Mesenchymal stem cell (in vitro differentiated cells and primary cell): Measurements from ENCODE around the gene RDH16.
"Not testable (repeated sequence)": the region's sequence is repeated elsewhere in the genome, so short reads cannot be mapped to it uniquely, and the experiment has no call there.

Source experiments
- DNase-seq: peaks from one replicate; pipeline ENCODE4 v3.0.0-alpha.2; 2013
- H2AFZ ChIP-seq: one replicate; pipeline ENCODE4 v1.6.1; 2013; ENCODE audit warnings: low read depth, mild to moderate bottlenecking, control low read depth, inconsistent platforms, low read length, moderate library complexity
- H2AK5ac ChIP-seq: 2 replicates; pipeline ENCODE4 v1.6.1; 2013; ENCODE audit warnings: low read length, moderate library complexity, mild to moderate bottlenecking, inconsistent platforms; ENCODE audit not compliant: severe bottlenecking
- H2BK120ac ChIP-seq: one replicate; pipeline ENCODE4 v1.6.1; 2013; ENCODE audit warnings: low read depth, mild to moderate bottlenecking, inconsistent platforms, low read length, moderate library complexity
- H2BK12ac ChIP-seq, 2 experiments: one replicate each; pipeline ENCODE4 v1.6.1; 2013; ENCODE audit warnings: inconsistent platforms in 2 of 2, low read length in 2 of 2, mild to moderate bottlenecking in 2 of 2, moderate library complexity in 2 of 2, control low read depth in 1 of 2
- H2BK15ac ChIP-seq: one replicate; pipeline ENCODE4 v1.6.1; 2013; ENCODE audit warnings: mild to moderate bottlenecking, low read depth, inconsistent platforms; ENCODE audit not compliant: poor library complexity, severe bottlenecking
- H2BK5ac ChIP-seq: 2 replicates; pipeline ENCODE4 v1.6.1; 2013; ENCODE audit warnings: low read depth, mild to moderate bottlenecking, low read length, control low read depth, inconsistent platforms; ENCODE audit not compliant: poor library complexity, severe bottlenecking
- H3K14ac ChIP-seq, 2 experiments: one replicate each; pipeline ENCODE4 v1.6.1; 2013; ENCODE audit warnings: inconsistent platforms in 2 of 2, low read length in 2 of 2, control low read depth in 1 of 2, mild to moderate bottlenecking in 1 of 2, moderate library complexity in 1 of 2
- H3K18ac ChIP-seq, 2 experiments: one replicate each; pipeline ENCODE4 v1.6.1; 2013; ENCODE audit warnings: inconsistent platforms in 2 of 2, low read length in 2 of 2, control low read depth in 1 of 2, low read depth in 1 of 2, mild to moderate bottlenecking in 1 of 2
- H3K23ac ChIP-seq, 2 experiments: one replicate each; pipeline ENCODE4 v1.6.1; 2013; ENCODE audit warnings: inconsistent platforms in 2 of 2, low read length in 2 of 2, mild to moderate bottlenecking in 2 of 2, moderate library complexity in 2 of 2, control low read depth in 1 of 2
- H3K27ac ChIP-seq: 2 replicates; pipeline ENCODE4 v1.5.1; 2013; ENCODE audit warnings: mild to moderate bottlenecking, moderate library complexity, low read length, control low read depth, inconsistent platforms; ENCODE audit not compliant: poor library complexity, severe bottlenecking
- H3K27me3 ChIP-seq, 2 experiments: 2 replicates each; pipeline versions ENCODE4 v1.6.1 to v1.7.0; 2013; ENCODE audit warnings: low read length in 2 of 2, mild to moderate bottlenecking in 2 of 2, moderate library complexity in 2 of 2, control low read depth in 1 of 2, inconsistent platforms in 1 of 2; ENCODE audit not compliant: control insufficient read depth in 1 of 2, insufficient read depth in 1 of 2
- H3K36me3 ChIP-seq, 2 experiments: 2 replicates each; pipeline versions ENCODE4 v1.6.1 to v1.7.0; 2013; ENCODE audit warnings: low read length in 2 of 2, control low read depth in 1 of 2, inconsistent platforms in 1 of 2, low read depth in 1 of 2, mild to moderate bottlenecking in 1 of 2; ENCODE audit not compliant: insufficient read depth in 2 of 2, control insufficient read depth in 1 of 2
- H3K4ac ChIP-seq, 2 experiments: one replicate each; pipeline ENCODE4 v1.6.1; 2013; ENCODE audit warnings: inconsistent platforms in 2 of 2, low read length in 2 of 2, mild to moderate bottlenecking in 2 of 2, moderate library complexity in 2 of 2, control low read depth in 1 of 2, low read depth in 1 of 2
- H3K4me1 ChIP-seq: 2 replicates; pipeline ENCODE4 v1.6.1; 2013; ENCODE audit warnings: low read depth, low read length, control low read depth; ENCODE audit not compliant: control insufficient read depth, insufficient read depth
- H3K4me2 ChIP-seq: 2 replicates; pipeline ENCODE4 v1.6.1; 2013; ENCODE audit warnings: low read length, mild to moderate bottlenecking, inconsistent platforms; ENCODE audit not compliant: poor library complexity, severe bottlenecking
- H3K4me3 ChIP-seq, 2 experiments: 2 replicates each; pipeline versions ENCODE4 v1.5.1 to v1.7.0; 2013; ENCODE audit warnings: low read length in 2 of 2, mild to moderate bottlenecking in 2 of 2, control low read depth in 1 of 2, low read depth in 1 of 2; ENCODE audit not compliant: insufficient read depth in 1 of 2
- H3K79me1 ChIP-seq: replicated peaks from 2 replicates; pipeline ENCODE4 v1.6.1; 2013; ENCODE audit warnings: mild to moderate bottlenecking, control low read depth, low read length, inconsistent platforms; ENCODE audit not compliant: poor library complexity, severe bottlenecking
- H3K9ac ChIP-seq: 2 replicates; pipeline ENCODE4 v1.7.0; 2013; ENCODE audit warnings: mild to moderate bottlenecking, low read length, moderate library complexity
- H3K9me3 ChIP-seq: 2 replicates; pipeline ENCODE4 v1.7.0; 2013; ENCODE audit warnings: mild to moderate bottlenecking, low read length; ENCODE audit not compliant: control insufficient read depth
- H4K8ac ChIP-seq: one replicate; pipeline ENCODE4 v1.6.1; 2013; ENCODE audit warnings: inconsistent platforms, mild to moderate bottlenecking, low read length, moderate library complexity
- H4K91ac ChIP-seq: one replicate; pipeline ENCODE4 v1.6.1; 2013; ENCODE audit warnings: mild to moderate bottlenecking, low read length, inconsistent platforms
- WGBS: methylation state at CpG from one replicate; pipeline ENCODE4 v1.1.7; 2013; ENCODE audit warnings: mixed read lengths; 5-methylcytosine and 5-hydroxymethylcytosine counted together

Gene RDH16

GRCh38 chr12:56962247-56962646 lies 4.8 kb upstream of the RDH16 start:
- not testable (repeated sequence) for H3K27ac ChIP-seq, H3K4me1 ChIP-seq, H3K18ac ChIP-seq, H3K4me3 ChIP-seq, H3K14ac ChIP-seq, H3K36me3 ChIP-seq, H2BK5ac ChIP-seq, H2AK5ac ChIP-seq, H3K4ac ChIP-seq, H3K9ac ChIP-seq, H4K91ac ChIP-seq, H2BK15ac ChIP-seq, H2BK12ac ChIP-seq, H3K4me2 ChIP-seq, DNase-seq, H2AFZ ChIP-seq, H3K79me1 ChIP-seq, H2BK120ac ChIP-seq, H4K8ac ChIP-seq, H3K23ac ChIP-seq
- 80% methylated on average over 4 of the region's 4 CpGs for WGBS
- Histone ChIP-seq H3K27me3 (peaks cover 16 to 17% of the 10 kb centered on the region in 2 experiments), H3K9me3 (peaks cover 13% of the 10 kb centered on the region)

- Histone ChIP-seq H3K4me3 (no peak overlapping the region), H4K8ac (no peak overlapping the region), H3K4me1 (no peaks in the 10 kb centered on the region), H2BK5ac (no peak overlapping the region), H2BK12ac (no peak overlapping the region), H2BK120ac (no peak overlapping the region), H2AFZ (no peak overlapping the region), H3K4me2 (no peak overlapping the region), H3K36me3 (no peaks in the 10 kb centered on the region), H3K14ac (no peak overlapping the region), H4K91ac (no peak overlapping the region), H3K4ac (no peak overlapping the region), H3K27ac (no peak overlapping the region), H3K27me3 (peaks cover 34 to 49% of the 10 kb centered on the region in 2 experiments), H3K23ac (no peak overlapping the region), H2AK5ac (no peak overlapping the region), H3K79me1 (no peaks in the 10 kb centered on the region), H3K18ac (no peak overlapping the region), H2BK15ac (no peak overlapping the region), H3K9ac (no peak overlapping the region), H3K9me3 (peaks cover 13% of the 10 kb centered on the region)
- no peak for DNase-seq
- 77% methylated on average over 2 of the region's 2 CpGs for WGBS
Observed at GRCh38 chr12:56958422-56958821, 1.0 kb upstream of the RDH16 start.

GRCh38 chr12:56955631-56956256 lies 1.7 kb downstream of the RDH16 start:
- WGBS, result 93% methylated on average over 1 of the region's 2 CpGs

GRCh38 chr12:56954958-56955355 lies 2.5 kb downstream of the RDH16 start:
- H2BK15ac ChIP-seq, result no peak overlapping the region
- no peak overlapping the region for H3K18ac ChIP-seq
- no peak overlapping the region for H2BK5ac ChIP-seq
- H3K36me3 ChIP-seq, result no peaks in the 10 kb centered on the region
- no peak overlapping the region for H2AFZ ChIP-seq
- H4K91ac ChIP-seq, result no peak overlapping the region
- H3K4me1 ChIP-seq, result no peaks in the 10 kb centered on the region
- peaks cover 55 to 71% of the 10 kb centered on the region in 2 experiments for H3K27me3 ChIP-seq
- H3K4me2 ChIP-seq, result no peak overlapping the region
- 68% methylated on average over 6 of the region's 6 CpGs for WGBS
- no peak overlapping the region for H2BK120ac ChIP-seq
- no peak overlapping the region for H2BK12ac ChIP-seq
- no peak overlapping the region for H2AK5ac ChIP-seq
- H3K9ac ChIP-seq, result no peak overlapping the region
- H3K4ac ChIP-seq, result no peak overlapping the region
- no peak overlapping the region for H3K14ac ChIP-seq
- peaks cover 13% of the 10 kb centered on the region for H3K9me3 ChIP-seq
- no peak overlapping the region for H4K8ac ChIP-seq
- H3K23ac ChIP-seq, result no peak overlapping the region
- H3K27ac ChIP-seq, result no peak overlapping the region
- no peaks in the 10 kb centered on the region for H3K79me1 ChIP-seq
- DNase-seq, result no peak
- H3K4me3 ChIP-seq, result no peak overlapping the region

More at GRCh38 chr12:56955631-56956256, 1.7 kb downstream of the RDH16 start:
- H3K4me1 ChIP-seq, result no peaks in the 10 kb centered on the region
- no peak overlapping the region for H2BK120ac ChIP-seq
- H2AK5ac ChIP-seq, result no peak overlapping the region
- no peak overlapping the region for H3K23ac ChIP-seq
- H2AFZ ChIP-seq, result no peak overlapping the region
- no peak overlapping the region for H3K9ac ChIP-seq
- no peak overlapping the region for H4K91ac ChIP-seq
- H3K36me3 ChIP-seq, result no peaks in the 10 kb centered on the region
- no peak overlapping the region for H3K14ac ChIP-seq
- no peak overlapping the region for H2BK15ac ChIP-seq
- no peak overlapping the region for H3K18ac ChIP-seq
- H3K4me2 ChIP-seq, result no peak overlapping the region
- H2BK12ac ChIP-seq, result no peak overlapping the region
- no peak overlapping the region for H2BK5ac ChIP-seq
- H3K27me3 ChIP-seq, result peaks cover 55 to 71% of the 10 kb centered on the region in 2 experiments
- no peak overlapping the region for H4K8ac ChIP-seq
- no peak overlapping the region for H3K27ac ChIP-seq
- H3K9me3 ChIP-seq, result peaks cover 13% of the 10 kb centered on the region
- no peaks in the 10 kb centered on the region for H3K79me1 ChIP-seq
- H3K4me3 ChIP-seq, result no peak overlapping the region
- peak; percentile 31 for DNase-seq
- no peak overlapping the region for H3K4ac ChIP-seq
